ENCODE measurements around the gene FRMD4A. TPM values are rescaled to one million over a fixed set of nuclear protein-coding genes. Genes with fewer than 3 reads are reported as not detected.

Gene FRMD4A
- total RNA-seq, 1 donor from 2014 or later, result 0.64 TPM

- CTCF ChIA-PET, result interaction anchor here (1.0 kb wide), 1 partner anchor 71 kb away, joined by 3 read pairs; no protein-coding TSS in a partner anchor
- TF ChIP-seq CTCF (IDR thresholded peaks at IDR 0.05), result no peak
- ATAC-seq (ENCODE audit: low read depth), result peak; percentile 2
- peak overlapping the region; percentile 97 for H3K27ac Mint-ChIP-seq
- no peaks in the 10 kb centered on the region for H3K9me3 Mint-ChIP-seq
- peaks cover 29% of the 10 kb centered on the region for H3K4me1 Mint-ChIP-seq
- H3K4me3 Mint-ChIP-seq, result peak overlapping the region; percentile 72
- no peaks in the 10 kb centered on the region for H3K36me3 Mint-ChIP-seq (ENCODE audit: low read depth)
- no peaks in the 10 kb centered on the region for H3K27me3 Mint-ChIP-seq
- intact Hi-C loops (cut with micrococcal nuclease), result loop anchor here (2.0 kb wide), 3 partner anchors 52 to 74 kb away; no protein-coding TSS in a partner anchor
- DNase-seq, result no peak
- POLR2A ChIA-PET, result interaction anchor here (0.8 to 1.7 kb wide), 7 partner anchors 9 to 1126 kb away, joined by 3 to 13 read pairs (median 5); partner anchors contain the start of genes CDNF, HSPA14 and MSANTD7
Measured at GRCh38 chr10:13712476-13712836, 618.3 kb downstream of the FRMD4A start.

- ChIA-PET POLR2A (no interaction called here), CTCF (no interaction called here)
- H3K27ac Mint-ChIP-seq, result no peak overlapping the region
- intact Hi-C loops (cut with micrococcal nuclease), result no loop called here
- H3K27me3 Mint-ChIP-seq, result peaks cover 9% of the 10 kb centered on the region
- H3K4me1 Mint-ChIP-seq, result peaks cover 37% of the 10 kb centered on the region
- no peak overlapping the region for H3K4me3 Mint-ChIP-seq
- DNase-seq, result no peak
- ATAC-seq (ENCODE audit: low read depth), result no peak
- H3K36me3 Mint-ChIP-seq (ENCODE audit: low read depth), result no peaks in the 10 kb centered on the region
- H3K9me3 Mint-ChIP-seq, result no peaks in the 10 kb centered on the region
- no peak for TF ChIP-seq CTCF (IDR thresholded peaks at IDR 0.05)
Measured at GRCh38 chr10:13711291-13711690, 619.4 kb downstream of the FRMD4A start.

GRCh38 chr10:13709931-13710650, 620.6 kb downstream of the FRMD4A start:
- ChIA-PET CTCF (no interaction called here), POLR2A (no interaction called here)
- intact Hi-C loops (cut with micrococcal nuclease), result no loop called here
- peaks cover 37% of the 10 kb centered on the region for H3K4me1 Mint-ChIP-seq
- H3K9me3 Mint-ChIP-seq, result no peaks in the 10 kb centered on the region
- no peak overlapping the region for H3K4me3 Mint-ChIP-seq
- peaks cover 10% of the 10 kb centered on the region for H3K27me3 Mint-ChIP-seq
- ATAC-seq (ENCODE audit: low read depth), result no peak
- TF ChIP-seq CTCF (IDR thresholded peaks at IDR 0.05), result no peak
- no peak for DNase-seq
- no peaks in the 10 kb centered on the region for H3K36me3 Mint-ChIP-seq (ENCODE audit: low read depth)
- H3K27ac Mint-ChIP-seq, result no peak overlapping the region

- no peak for TF ChIP-seq CTCF (IDR thresholded peaks at IDR 0.05)
- POLR2A ChIA-PET, result no interaction called here
- Mint-ChIP-seq H3K9me3 (no peaks in the 10 kb centered on the region), H3K27me3 (peaks cover 10% of the 10 kb centered on the region), H3K4me1 (peaks cover 36% of the 10 kb centered on the region), H3K27ac (no peak overlapping the region), H3K4me3 (peak overlapping the region; percentile 76), H3K36me3 (ENCODE audit: low read depth) (no peaks in the 10 kb centered on the region)
- intact Hi-C loops (cut with micrococcal nuclease), result no loop called here
- CTCF ChIA-PET, result interaction anchor here (1.3 kb wide), 1 partner anchor 69 kb away, joined by 5 read pairs; no protein-coding TSS in a partner anchor
- ATAC-seq (ENCODE audit: low read depth), result no peak
- no peak for DNase-seq
Measured at GRCh38 chr10:13708256-13708990, 622.3 kb downstream of the FRMD4A start.

Data from activated B cell treated with CpG ODN at 0.5 μM for 24 hours (primary cell).